OCI-LY7 (cell line): ENCODE data around the gene TAF7L. TPM values are rescaled to one million over a fixed set of nuclear protein-coding genes. Genes with fewer than 3 reads are reported as not detected.

Experiments used
- BruUV-seq: library from RNA; stranded (reverse); fragments of 400-500 nt; replicated peaks from 2 replicates; lab custom pipeline; 2021; lab: Mats Ljungman, UMichigan
- CTCF ChIA-PET: fragments of 300-600 bp; sonication (Branson Sonifier 250); formaldehyde crosslinking; loops from one replicate; lab custom pipeline; 2022; ENCODE audit warnings: antibody characterized with exemption; ENCODE audit not compliant: unreplicated experiment; lab: Charles Lee
- POLR2A ChIA-PET: fragments of 300-600 bp; sonication (Branson Sonifier 250); formaldehyde crosslinking; loops from one replicate; lab custom pipeline; 2022; ENCODE audit warnings: antibody characterized with exemption; lab: Charles Lee
- DNase-seq: peaks from one replicate; pipeline ENCODE4 v3.0.0-alpha.2; 2015; ENCODE audit warnings: low spot score
- H2AFZ ChIP-seq: fragments of 200-600 bp; sonication (generic), shearing (Covaris generic); 2 replicates; pipeline ENCODE4 v1.6.1; 2014; ENCODE audit warnings: mild to moderate bottlenecking, antibody characterized with exemption, low read length, moderate library complexity
- H3K27ac ChIP-seq: fragments of 200-600 bp; sonication (generic); 2 replicates; pipeline ENCODE4 v1.5.1; 2014; ENCODE audit warnings: mixed run types, low read depth, mild to moderate bottlenecking, moderate library complexity, low read length, inconsistent platforms; ENCODE audit not compliant: poor library complexity, severe bottlenecking
- H3K36me3 ChIP-seq: fragments of 200-600 bp; sonication (generic); 2 replicates; pipeline ENCODE4 v1.6.1; 2014; ENCODE audit warnings: mild to moderate bottlenecking, antibody characterized with exemption, low read length, moderate library complexity, mixed read lengths; ENCODE audit not compliant: insufficient read depth
- H3K4me1 ChIP-seq: fragments of 200-600 bp; sonication (generic); 2 replicates; pipeline ENCODE4 v1.5.1; 2014; ENCODE audit warnings: mild to moderate bottlenecking, low read length; ENCODE audit not compliant: insufficient read depth, poor library complexity, severe bottlenecking
- H3K4me2 ChIP-seq: fragments of 200-600 bp; sonication (generic); 2 replicates; pipeline ENCODE4 v1.6.1; 2014; ENCODE audit warnings: mild to moderate bottlenecking, low read length
- H3K4me3 ChIP-seq: fragments of 200-600 bp; sonication (generic); 2 replicates; pipeline ENCODE4 v1.5.1; 2014; ENCODE audit warnings: mild to moderate bottlenecking, low read depth, low read length; ENCODE audit not compliant: poor library complexity, severe bottlenecking
- H3K79me2 ChIP-seq: fragments of 200-600 bp; sonication (generic); 2 replicates; pipeline ENCODE4 v1.6.1; 2016; ENCODE audit warnings: low read depth, mild to moderate bottlenecking, low read length, moderate library complexity, mixed read lengths; ENCODE audit not compliant: insufficient read depth
- H3K9me2 ChIP-seq: fragments of 200-600 bp; sonication (generic); 2 replicates; pipeline ENCODE4 v1.6.1; 2016; ENCODE audit warnings: mild to moderate bottlenecking, low read length, mixed read lengths; ENCODE audit not compliant: insufficient read depth
- H3K9me3 ChIP-seq: fragments of 200-600 bp; sonication (generic); 2 replicates; pipeline ENCODE4 v1.6.1; 2014; ENCODE audit warnings: mild to moderate bottlenecking, mixed run types, low read length, mixed read lengths
- H4K20me1 ChIP-seq: fragments of 200-600 bp; sonication (generic); 2 replicates; pipeline ENCODE4 v1.6.1; 2014; ENCODE audit warnings: mild to moderate bottlenecking, antibody characterized with exemption, low read length, moderate library complexity, mixed read lengths; ENCODE audit not compliant: insufficient read depth
- EZH2phosphoT487 ChIP-seq: fragments of 200-600 bp; sonication (generic); IDR thresholded peaks from 2 replicates; pipeline ENCODE4 v1.6.1; 2018; ENCODE audit warnings: low read depth, borderline replicate concordance, mild to moderate bottlenecking, mixed run types, antibody characterized with exemption, low read length, moderate library complexity, mixed read lengths
- intact Hi-C: fragments of 100-400 bp; cut with micrococcal nuclease; formaldehyde crosslinking; loops from one replicate; pipeline ENCODE4 v1.10.0; 2022; ENCODE audit not compliant: unreplicated experiment
- total RNA-seq, 2 experiments: library from RNA; depleted of rRNA in 1 of 2; stranded (reverse); fragments of >200 nt in 1 of 2; shearing (Covaris generic) in 1 of 2; gene quantifications; 2 replicates each; pipeline ENCODE4 v1.2.3, GENCODE V29; 2014 to 2022
- TF ChIP-seq, protein P1 (sequence below): fragments of 200-600 bp; sonication (generic); conservative IDR thresholded peaks from 2 replicates; pipeline ENCODE4 v1.5.1; 2014; ENCODE audit warnings: mild to moderate bottlenecking, antibody characterized with exemption, low read length, moderate library complexity, mixed read lengths

TAF7L gene
- total RNA-seq, 2 experiments from 2014 or later = not detected

DNA sequence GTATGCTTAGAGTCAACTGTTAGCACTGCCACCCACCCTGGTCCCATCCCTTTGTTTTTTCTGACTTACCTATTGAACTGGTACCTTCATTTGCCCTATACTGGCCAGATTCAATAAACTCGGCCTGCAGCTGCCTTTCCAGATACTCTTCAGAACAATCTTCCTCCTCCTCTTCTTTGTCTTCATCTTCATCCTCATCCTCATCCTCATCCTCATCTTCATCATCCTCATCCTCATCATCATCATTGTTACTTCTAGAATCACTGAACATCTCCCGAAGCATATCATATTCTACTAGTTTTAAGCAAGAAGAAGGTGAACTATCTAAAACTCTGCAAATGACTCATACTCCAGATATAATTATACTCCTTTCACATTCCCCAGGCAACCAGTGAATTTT, 14.9 kb downstream of the TAF7L start:
- H3K4me3 ChIP-seq = no peak overlapping the region
- DNase-seq = no peak
- no peaks in the 10 kb centered on the region for H3K9me2 ChIP-seq
- H2AFZ ChIP-seq = no peak overlapping the region
- H4K20me1 ChIP-seq = no peaks in the 10 kb centered on the region
- H3K36me3 ChIP-seq = no peaks in the 10 kb centered on the region
- TF ChIP-seq, protein P1, sequence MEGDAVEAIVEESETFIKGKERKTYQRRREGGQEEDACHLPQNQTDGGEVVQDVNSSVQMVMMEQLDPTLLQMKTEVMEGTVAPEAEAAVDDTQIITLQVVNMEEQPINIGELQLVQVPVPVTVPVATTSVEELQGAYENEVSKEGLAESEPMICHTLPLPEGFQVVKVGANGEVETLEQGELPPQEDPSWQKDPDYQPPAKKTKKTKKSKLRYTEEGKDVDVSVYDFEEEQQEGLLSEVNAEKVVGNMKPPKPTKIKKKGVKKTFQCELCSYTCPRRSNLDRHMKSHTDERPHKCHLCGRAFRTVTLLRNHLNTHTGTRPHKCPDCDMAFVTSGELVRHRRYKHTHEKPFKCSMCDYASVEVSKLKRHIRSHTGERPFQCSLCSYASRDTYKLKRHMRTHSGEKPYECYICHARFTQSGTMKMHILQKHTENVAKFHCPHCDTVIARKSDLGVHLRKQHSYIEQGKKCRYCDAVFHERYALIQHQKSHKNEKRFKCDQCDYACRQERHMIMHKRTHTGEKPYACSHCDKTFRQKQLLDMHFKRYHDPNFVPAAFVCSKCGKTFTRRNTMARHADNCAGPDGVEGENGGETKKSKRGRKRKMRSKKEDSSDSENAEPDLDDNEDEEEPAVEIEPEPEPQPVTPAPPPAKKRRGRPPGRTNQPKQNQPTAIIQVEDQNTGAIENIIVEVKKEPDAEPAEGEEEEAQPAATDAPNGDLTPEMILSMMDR = no peak
- TF ChIP-seq EZH2phosphoT487 = no peak
- no peak overlapping the region for H3K27ac ChIP-seq
- H3K4me2 ChIP-seq = no peak overlapping the region
- H3K9me3 ChIP-seq = no peaks in the 10 kb centered on the region
- H3K79me2 ChIP-seq = no peaks in the 10 kb centered on the region
- no peaks in the 10 kb centered on the region for H3K4me1 ChIP-seq
- BruUV-seq = no TSS peak
- CTCF ChIA-PET = no interaction called here
- intact Hi-C loops = no loop called here
- POLR2A ChIA-PET = no interaction called here

GRCh38 chrX:101274198-101274597, 16.9 kb downstream of the TAF7L start:
- Histone ChIP-seq H3K36me3 (no peaks in the 10 kb centered on the region), H3K79me2 (no peaks in the 10 kb centered on the region), H3K9me2 (no peaks in the 10 kb centered on the region), H3K9me3 (no peaks in the 10 kb centered on the region), H3K27ac (no peak overlapping the region), H2AFZ (no peak overlapping the region), H3K4me1 (no peaks in the 10 kb centered on the region), H3K4me3 (no peak overlapping the region), H3K4me2 (no peak overlapping the region), H4K20me1 (no peaks in the 10 kb centered on the region)
- ChIA-PET POLR2A (no interaction called here), CTCF (no interaction called here)
- TF ChIP-seq EZH2phosphoT487 = no peak
- TF ChIP-seq, protein P1 = no peak
- intact Hi-C loops = no loop called here
- no TSS peak for BruUV-seq
- DNase-seq = no peak

GRCh38 chrX:101265869-101266428, 25.2 kb downstream of the TAF7L start:
- ChIA-PET CTCF (no interaction called here), POLR2A (no interaction called here)
- no peaks in the 10 kb centered on the region for H3K9me3 ChIP-seq
- no peaks in the 10 kb centered on the region for H3K9me2 ChIP-seq
- H2AFZ ChIP-seq = no peak overlapping the region
- H3K79me2 ChIP-seq = no peaks in the 10 kb centered on the region
- H3K4me3 ChIP-seq = no peak overlapping the region
- TF ChIP-seq, protein P1 = no peak
- TF ChIP-seq EZH2phosphoT487 = no peak
- no peak overlapping the region for H3K4me2 ChIP-seq
- H3K4me1 ChIP-seq = no peaks in the 10 kb centered on the region
- no peak overlapping the region for H3K27ac ChIP-seq
- DNase-seq = no peak
- intact Hi-C loops = no loop called here
- no peaks in the 10 kb centered on the region for H4K20me1 ChIP-seq
- no peaks in the 10 kb centered on the region for H3K36me3 ChIP-seq
- no TSS peak for BruUV-seq
